ENCODE results near the gene MCM3AP. TPM values are rescaled to one million over a fixed set of nuclear protein-coding genes. Genes with fewer than 3 reads are reported as not detected.

The MCM3AP gene
- total and polyA plus RNA-seq, 9 of the 15 experiments (the other 6 are each of a cell fraction or from before 2014, with no cell fraction given), result 6.5 to 179 (median 69.6) TPM

DNA sequence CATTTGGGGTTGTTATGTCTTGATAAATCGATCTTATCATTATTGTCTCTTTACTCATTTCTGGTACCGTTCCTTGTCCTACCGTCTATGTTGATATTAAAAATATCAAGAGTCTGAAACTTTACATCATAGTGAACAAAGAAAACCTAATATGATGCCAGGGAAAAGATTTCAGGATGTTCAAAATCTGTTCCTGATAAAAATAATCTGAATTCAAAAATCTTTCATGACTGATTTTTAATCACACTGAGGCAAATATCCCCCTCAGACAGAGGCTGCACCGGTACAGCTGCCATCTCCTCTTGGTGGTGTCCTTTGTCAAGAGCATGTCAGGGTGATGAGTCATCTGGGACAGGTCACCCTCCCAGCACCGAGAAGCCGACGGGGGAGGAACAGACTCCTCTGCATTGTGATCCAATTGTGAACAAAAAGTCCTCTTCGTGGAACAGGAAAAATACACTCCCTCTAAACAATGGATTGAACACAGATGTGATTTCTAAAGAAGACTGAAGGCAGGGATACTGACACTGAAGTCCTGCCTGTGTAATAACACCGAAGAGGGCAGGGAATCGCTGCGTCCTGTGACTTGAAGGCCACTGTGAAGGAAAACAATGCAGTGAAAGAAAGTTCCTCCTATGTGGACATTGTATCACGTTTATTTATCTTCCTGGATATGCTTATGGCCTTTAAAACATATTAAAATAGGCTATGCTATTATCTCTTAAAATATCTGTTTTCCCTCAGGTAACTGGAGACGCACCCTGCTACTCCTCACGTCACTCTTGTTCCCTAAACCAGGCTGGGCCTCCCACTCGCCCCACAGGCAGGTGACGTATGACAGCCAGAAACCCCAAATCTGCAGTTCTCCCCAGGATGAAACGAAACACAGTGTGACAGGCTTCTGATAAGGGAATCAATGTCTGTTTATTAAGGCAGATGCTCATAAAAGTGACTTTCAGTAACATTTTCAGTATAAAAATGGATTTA is 96.9 kb downstream of the MCM3AP start (continued):
- TF ChIP-seq POLR2B (IDR thresholded peaks at IDR 0.05; ENCODE audit: low read depth, partially characterized antibody) (no peak), TFAM (CRISPR knock-in tag; conservative IDR thresholded peaks at IDR 0.05) (no peak), MAFG (tag; conservative IDR thresholded peaks at IDR 0.05) (peak; percentile 68), ZNF644 (tag; IDR thresholded peaks at IDR 0.05; ENCODE audit: low read depth) (peak; percentile 70; the same call in 1 of the 2 replicates), KLF6 (CRISPR knock-in tag; IDR thresholded peaks at IDR 0.05; ENCODE audit: borderline replicate concordance) (no peak; the same call in 1 of the 2 replicates), HCFC1 (IDR thresholded peaks at IDR 0.05; ENCODE audit: low read depth, low read length) (peak; percentile 35), ELF4 (CRISPR knock-in tag; IDR thresholded peaks at IDR 0.05) (0 out of 2 replicates have a peak, but pooled peaks have one; percentile 17), BCOR (IDR thresholded peaks at IDR 0.05) (0 out of 2 replicates have a peak, but pooled peaks have one; percentile 27), MXI1 (IDR thresholded peaks at IDR 0.05; ENCODE audit: low read depth, low read length) (0 out of 2 replicates have a peak, but pooled peaks have one; percentile 15), MTA3 (IDR thresholded peaks at IDR 0.05; ENCODE audit: borderline replicate concordance) (no peak), NFIX (CRISPR knock-in tag; IDR thresholded peaks at IDR 0.05; ENCODE audit: low read depth) (no peak), JUN (IDR thresholded peaks at IDR 0.05; ENCODE audit: borderline replicate concordance, low read depth, low read length) (peak; percentile 99), JUN (CRISPR knock-in tag; IDR thresholded peaks at IDR 0.05; ENCODE audit: borderline replicate concordance) (no peak), BCL6 (CRISPR knock-in tag; IDR thresholded peaks at IDR 0.05) (no peak)
- TF ChIP-seq, protein P1, sequence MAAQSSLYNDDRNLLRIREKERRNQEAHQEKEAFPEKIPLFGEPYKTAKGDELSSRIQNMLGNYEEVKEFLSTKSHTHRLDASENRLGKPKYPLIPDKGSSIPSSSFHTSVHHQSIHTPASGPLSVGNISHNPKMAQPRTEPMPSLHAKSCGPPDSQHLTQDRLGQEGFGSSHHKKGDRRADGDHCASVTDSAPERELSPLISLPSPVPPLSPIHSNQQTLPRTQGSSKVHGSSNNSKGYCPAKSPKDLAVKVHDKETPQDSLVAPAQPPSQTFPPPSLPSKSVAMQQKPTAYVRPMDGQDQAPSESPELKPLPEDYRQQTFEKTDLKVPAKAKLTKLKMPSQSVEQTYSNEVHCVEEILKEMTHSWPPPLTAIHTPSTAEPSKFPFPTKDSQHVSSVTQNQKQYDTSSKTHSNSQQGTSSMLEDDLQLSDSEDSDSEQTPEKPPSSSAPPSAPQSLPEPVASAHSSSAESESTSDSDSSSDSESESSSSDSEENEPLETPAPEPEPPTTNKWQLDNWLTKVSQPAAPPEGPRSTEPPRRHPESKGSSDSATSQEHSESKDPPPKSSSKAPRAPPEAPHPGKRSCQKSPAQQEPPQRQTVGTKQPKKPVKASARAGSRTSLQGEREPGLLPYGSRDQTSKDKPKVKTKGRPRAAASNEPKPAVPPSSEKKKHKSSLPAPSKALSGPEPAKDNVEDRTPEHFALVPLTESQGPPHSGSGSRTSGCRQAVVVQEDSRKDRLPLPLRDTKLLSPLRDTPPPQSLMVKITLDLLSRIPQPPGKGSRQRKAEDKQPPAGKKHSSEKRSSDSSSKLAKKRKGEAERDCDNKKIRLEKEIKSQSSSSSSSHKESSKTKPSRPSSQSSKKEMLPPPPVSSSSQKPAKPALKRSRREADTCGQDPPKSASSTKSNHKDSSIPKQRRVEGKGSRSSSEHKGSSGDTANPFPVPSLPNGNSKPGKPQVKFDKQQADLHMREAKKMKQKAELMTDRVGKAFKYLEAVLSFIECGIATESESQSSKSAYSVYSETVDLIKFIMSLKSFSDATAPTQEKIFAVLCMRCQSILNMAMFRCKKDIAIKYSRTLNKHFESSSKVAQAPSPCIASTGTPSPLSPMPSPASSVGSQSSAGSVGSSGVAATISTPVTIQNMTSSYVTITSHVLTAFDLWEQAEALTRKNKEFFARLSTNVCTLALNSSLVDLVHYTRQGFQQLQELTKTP (IDR thresholded peaks at IDR 0.05; ENCODE audit: low read depth in 1 of 2, partially characterized antibody in 2 of 2), result peak in 1 of 2 experiments; percentile 31
- TF ChIP-seq, protein P2, sequence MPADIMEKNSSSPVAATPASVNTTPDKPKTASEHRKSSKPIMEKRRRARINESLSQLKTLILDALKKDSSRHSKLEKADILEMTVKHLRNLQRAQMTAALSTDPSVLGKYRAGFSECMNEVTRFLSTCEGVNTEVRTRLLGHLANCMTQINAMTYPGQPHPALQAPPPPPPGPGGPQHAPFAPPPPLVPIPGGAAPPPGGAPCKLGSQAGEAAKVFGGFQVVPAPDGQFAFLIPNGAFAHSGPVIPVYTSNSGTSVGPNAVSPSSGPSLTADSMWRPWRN (IDR thresholded peaks at IDR 0.05; ENCODE audit: low read depth), result peak; percentile 30; the same call in 1 of the 2 replicates
- TF ChIP-seq, protein P3, sequence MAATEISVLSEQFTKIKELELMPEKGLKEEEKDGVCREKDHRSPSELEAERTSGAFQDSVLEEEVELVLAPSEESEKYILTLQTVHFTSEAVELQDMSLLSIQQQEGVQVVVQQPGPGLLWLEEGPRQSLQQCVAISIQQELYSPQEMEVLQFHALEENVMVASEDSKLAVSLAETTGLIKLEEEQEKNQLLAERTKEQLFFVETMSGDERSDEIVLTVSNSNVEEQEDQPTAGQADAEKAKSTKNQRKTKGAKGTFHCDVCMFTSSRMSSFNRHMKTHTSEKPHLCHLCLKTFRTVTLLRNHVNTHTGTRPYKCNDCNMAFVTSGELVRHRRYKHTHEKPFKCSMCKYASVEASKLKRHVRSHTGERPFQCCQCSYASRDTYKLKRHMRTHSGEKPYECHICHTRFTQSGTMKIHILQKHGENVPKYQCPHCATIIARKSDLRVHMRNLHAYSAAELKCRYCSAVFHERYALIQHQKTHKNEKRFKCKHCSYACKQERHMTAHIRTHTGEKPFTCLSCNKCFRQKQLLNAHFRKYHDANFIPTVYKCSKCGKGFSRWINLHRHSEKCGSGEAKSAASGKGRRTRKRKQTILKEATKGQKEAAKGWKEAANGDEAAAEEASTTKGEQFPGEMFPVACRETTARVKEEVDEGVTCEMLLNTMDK (IDR thresholded peaks at IDR 0.05; ENCODE audit: borderline replicate concordance, insufficient read depth, low read depth, low read length, poor library complexity, severe bottlenecking), result peak; percentile 59
- TF ChIP-seq, protein P4, sequence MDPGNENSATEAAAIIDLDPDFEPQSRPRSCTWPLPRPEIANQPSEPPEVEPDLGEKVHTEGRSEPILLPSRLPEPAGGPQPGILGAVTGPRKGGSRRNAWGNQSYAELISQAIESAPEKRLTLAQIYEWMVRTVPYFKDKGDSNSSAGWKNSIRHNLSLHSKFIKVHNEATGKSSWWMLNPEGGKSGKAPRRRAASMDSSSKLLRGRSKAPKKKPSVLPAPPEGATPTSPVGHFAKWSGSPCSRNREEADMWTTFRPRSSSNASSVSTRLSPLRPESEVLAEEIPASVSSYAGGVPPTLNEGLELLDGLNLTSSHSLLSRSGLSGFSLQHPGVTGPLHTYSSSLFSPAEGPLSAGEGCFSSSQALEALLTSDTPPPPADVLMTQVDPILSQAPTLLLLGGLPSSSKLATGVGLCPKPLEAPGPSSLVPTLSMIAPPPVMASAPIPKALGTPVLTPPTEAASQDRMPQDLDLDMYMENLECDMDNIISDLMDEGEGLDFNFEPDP (CRISPR knock-in tag; IDR thresholded peaks at IDR 0.05), result no peak

Measured in K562 (cell line).